ENCODE results near the gene SLC38A8. TPM values are rescaled to one million over a fixed set of nuclear protein-coding genes. Genes with fewer than 3 reads are reported as not detected.

The SLC38A8 gene
- total RNA-seq, 1 experiment from 2014 or later = 0.35 TPM

DNA sequence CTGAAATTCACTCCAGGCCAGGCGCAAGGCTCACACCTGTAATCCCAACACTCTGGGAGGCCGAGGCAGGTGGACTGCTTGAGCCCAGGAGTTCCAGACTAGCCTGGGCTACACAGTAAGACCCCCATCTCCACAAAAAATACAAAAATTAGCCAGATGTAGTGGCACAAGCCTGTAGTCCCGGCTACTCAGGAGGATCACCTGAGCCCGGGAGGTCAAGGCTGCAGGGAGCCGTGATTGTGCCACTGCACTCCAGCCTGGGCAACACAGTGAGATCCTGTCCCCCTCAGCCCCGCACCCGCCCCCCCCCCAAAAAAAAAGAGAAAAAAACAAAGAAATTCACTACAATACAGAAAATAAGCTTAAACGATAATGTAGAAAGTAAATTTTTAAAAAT lies 42.7 kb upstream of the SLC38A8 start:
- no peak overlapping the region for H4K5ac ChIP-seq (ENCODE audit: insufficient read length, low read depth, low read length)
- H3K27me3 ChIP-seq (ENCODE audit: insufficient read depth, low read length) = no peaks in the 10 kb centered on the region
- no peak overlapping the region for H3T11ph ChIP-seq (ENCODE audit: low read length)
- DNase-seq = no peak
- H3K9ac ChIP-seq (ENCODE audit: extremely low read depth, insufficient read length, low read length) = no peak overlapping the region
- no peak overlapping the region for H2AK5ac ChIP-seq (ENCODE audit: insufficient read length, low read length)
- peaks cover 8 to 77% (median 57%) of the 10 kb centered on the region in 3 experiments; a peak in 6 of 7 replicates for H3K36me3 Mint-ChIP-seq (ENCODE audit: insufficient read depth in 1 of 3, low read depth in 3 of 3)
- no peaks in the 10 kb centered on the region for H4K20me1 ChIP-seq (ENCODE audit: control insufficient read depth, insufficient read depth, insufficient read length)
- H3K9me3 ChIP-seq (ENCODE audit: control insufficient read depth, low read depth, low read length) = no peaks in the 10 kb centered on the region
- no peaks in the 10 kb centered on the region for H3K27me3 Mint-ChIP-seq (ENCODE audit: low read depth)
- H3K23me2 ChIP-seq (ENCODE audit: insufficient read length, low read depth, low read length, poor library complexity, severe bottlenecking) = no peaks in the 10 kb centered on the region
- WGBS (ENCODE audit: extremely low coverage, insufficient read length, low lambda C conversion rate) = no CpG with 5 or more reads among the region's 8 CpGs
- H2BK12ac ChIP-seq (ENCODE audit: insufficient read length, low read depth, low read length) = no peak overlapping the region
- no peak overlapping the region for H3K14ac ChIP-seq (ENCODE audit: insufficient read depth, low read length)
- no peak overlapping the region for H4K8ac ChIP-seq (replicated peaks; ENCODE audit: insufficient read length, low read depth, low read length)
- no peaks in the 10 kb centered on the region for H3K9me3 Mint-ChIP-seq
- no peak overlapping the region for H3K4me2 ChIP-seq (ENCODE audit: insufficient read depth, insufficient read length, low read length)
- no peak overlapping the region for H2BK20ac ChIP-seq (ENCODE audit: low read depth, low read length, poor library complexity, severe bottlenecking)
- H3K4ac ChIP-seq (ENCODE audit: low read depth, low read length) = no peak overlapping the region
- H3K23ac ChIP-seq (ENCODE audit: insufficient read length, low read depth, low read length) = no peak overlapping the region
- no peaks in the 10 kb centered on the region for H3K79me2 ChIP-seq (ENCODE audit: insufficient read depth, low read length)
- H2AFZ ChIP-seq (ENCODE audit: low read length) = no peak overlapping the region
- no peak overlapping the region for H2BK15ac ChIP-seq (ENCODE audit: low read depth, low read length)
- no peak overlapping the region for H3K4me3 Mint-ChIP-seq
- TF ChIP-seq, protein P1, sequence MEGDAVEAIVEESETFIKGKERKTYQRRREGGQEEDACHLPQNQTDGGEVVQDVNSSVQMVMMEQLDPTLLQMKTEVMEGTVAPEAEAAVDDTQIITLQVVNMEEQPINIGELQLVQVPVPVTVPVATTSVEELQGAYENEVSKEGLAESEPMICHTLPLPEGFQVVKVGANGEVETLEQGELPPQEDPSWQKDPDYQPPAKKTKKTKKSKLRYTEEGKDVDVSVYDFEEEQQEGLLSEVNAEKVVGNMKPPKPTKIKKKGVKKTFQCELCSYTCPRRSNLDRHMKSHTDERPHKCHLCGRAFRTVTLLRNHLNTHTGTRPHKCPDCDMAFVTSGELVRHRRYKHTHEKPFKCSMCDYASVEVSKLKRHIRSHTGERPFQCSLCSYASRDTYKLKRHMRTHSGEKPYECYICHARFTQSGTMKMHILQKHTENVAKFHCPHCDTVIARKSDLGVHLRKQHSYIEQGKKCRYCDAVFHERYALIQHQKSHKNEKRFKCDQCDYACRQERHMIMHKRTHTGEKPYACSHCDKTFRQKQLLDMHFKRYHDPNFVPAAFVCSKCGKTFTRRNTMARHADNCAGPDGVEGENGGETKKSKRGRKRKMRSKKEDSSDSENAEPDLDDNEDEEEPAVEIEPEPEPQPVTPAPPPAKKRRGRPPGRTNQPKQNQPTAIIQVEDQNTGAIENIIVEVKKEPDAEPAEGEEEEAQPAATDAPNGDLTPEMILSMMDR (conservative IDR thresholded peaks at IDR 0.05) = no peak
- no peak overlapping the region for H2BK120ac ChIP-seq (ENCODE audit: low read depth, low read length, poor library complexity, severe bottlenecking)
- no peaks in the 10 kb centered on the region for H3K4me1 Mint-ChIP-seq
- no peaks in the 10 kb centered on the region for H3K79me1 ChIP-seq (ENCODE audit: insufficient read depth, low read depth, low read length, poor library complexity, severe bottlenecking)
- no peak overlapping the region for H3K27ac Mint-ChIP-seq
- no peak overlapping the region for H2BK5ac ChIP-seq (ENCODE audit: insufficient read length, low read length)
- no peak overlapping the region for H3K18ac ChIP-seq (ENCODE audit: insufficient read length, low read depth, low read length)
- H3K4me1 ChIP-seq (ENCODE audit: insufficient read depth, low read length) = no peaks in the 10 kb centered on the region
- no peak overlapping the region for H3K56ac ChIP-seq (ENCODE audit: insufficient read length, low read depth, low read length)
- no peak overlapping the region for H3K27ac ChIP-seq (ENCODE audit: insufficient read length, low read depth, low read length)
- H4K91ac ChIP-seq (ENCODE audit: insufficient read length, low read depth, low read length) = no peak overlapping the region
